Neural cell (in vitro differentiated cells): ENCODE results near the gene PTPRG. TPM values are rescaled to one million over a fixed set of nuclear protein-coding genes. Genes with fewer than 3 reads are reported as not detected.

Source experiments
- H2AFZ ChIP-seq: fragments of 200-600, 300-800 bp; sonication (generic), shearing (Covaris generic); 2 replicates; pipeline ENCODE4 v1.6.0; 2014; ENCODE audit warnings: low read depth, mild to moderate bottlenecking, antibody characterized with exemption, low read length, moderate library complexity
- H3F3A ChIP-seq: fragments of 200-600 bp; shearing (Covaris generic); 2 replicates; pipeline ENCODE4 v1.6.1; 2016; ENCODE audit warnings: mild to moderate bottlenecking, moderate library complexity, mixed read lengths, antibody characterized with exemption, low read length; ENCODE audit not compliant: insufficient read depth, poor library complexity, severe bottlenecking
- H3K27ac ChIP-seq: fragments of 200-600, 300-800 bp; sonication (generic), shearing (Covaris generic); 2 replicates; pipeline ENCODE4 v1.5.1; 2014; ENCODE audit warnings: mild to moderate bottlenecking, low read length, moderate library complexity
- H3K27me3 ChIP-seq: fragments of 300-800, 200-600 bp; sonication (generic), shearing (Covaris generic); 2 replicates; pipeline ENCODE4 v1.6.0; 2014; ENCODE audit warnings: mild to moderate bottlenecking, low read depth, low read length, moderate library complexity; ENCODE audit not compliant: insufficient read depth
- H3K36me3 ChIP-seq: fragments of 300-800, 200-600 bp; sonication (generic), shearing (Covaris generic); 2 replicates; pipeline ENCODE4 v1.5.1; 2014; ENCODE audit warnings: mild to moderate bottlenecking, antibody characterized with exemption, low read length, moderate library complexity; ENCODE audit not compliant: insufficient read depth
- H3K4me2 ChIP-seq: fragments of 300-800, 200-600 bp; sonication (generic), shearing (Covaris generic); 2 replicates; pipeline ENCODE4 v1.6.0; 2014; ENCODE audit warnings: mild to moderate bottlenecking, low read length
- H3K4me3 ChIP-seq: fragments of 300-800, 200-600 bp; sonication (generic), shearing (Covaris generic); 2 replicates; pipeline ENCODE4 v1.5.1; 2014; ENCODE audit warnings: mild to moderate bottlenecking, low read length, moderate library complexity
- H3K79me2 ChIP-seq: fragments of 200-600 bp; shearing (Covaris generic); replicated peaks from 2 replicates; pipeline ENCODE4 v1.6.0; 2014; ENCODE audit warnings: mild to moderate bottlenecking, low read length, moderate library complexity; ENCODE audit not compliant: insufficient read depth
- H3K9ac ChIP-seq: fragments of 300-800, 200-600 bp; sonication (generic), shearing (Covaris generic); 2 replicates; pipeline ENCODE4 v1.6.1; 2016; ENCODE audit warnings: mild to moderate bottlenecking, low read length, mixed read lengths
- H3K9me2 ChIP-seq: fragments of 200-600 bp; shearing (Covaris generic); 2 replicates; pipeline ENCODE4 v1.6.1; 2016; ENCODE audit warnings: mild to moderate bottlenecking, low read length, mixed read lengths; ENCODE audit not compliant: insufficient read depth
- H3K9me3 ChIP-seq: fragments of 200-600, 300-800 bp; sonication (generic), shearing (Covaris generic); 2 replicates; pipeline ENCODE4 v1.6.1; 2016; ENCODE audit warnings: mild to moderate bottlenecking, mixed run types, low read length, moderate library complexity, mixed read lengths
- H4K20me1 ChIP-seq: fragments of 200-600 bp; shearing (Covaris generic); 2 replicates; pipeline ENCODE4 v1.6.1; 2016; ENCODE audit warnings: mild to moderate bottlenecking, mixed run types; ENCODE audit not compliant: insufficient read depth
- CTCF ChIP-seq: fragments of 450-650 bp; IDR thresholded peaks from 2 replicates; pipeline ENCODE4 v1.5.1; 2014; ENCODE audit warnings: antibody characterized with exemption, mild to moderate bottlenecking, moderate library complexity; ENCODE audit not compliant: poor library complexity, severe bottlenecking
- EP300 ChIP-seq: fragments of 450-650 bp; conservative IDR thresholded peaks from 2 replicates; pipeline ENCODE4 v1.6.1; 2014; ENCODE audit warnings: antibody characterized with exemption, mild to moderate bottlenecking, moderate library complexity; ENCODE audit not compliant: poor library complexity, severe bottlenecking
- EZH2 ChIP-seq: fragments of 200-600, 300-800 bp; shearing (Covaris generic), sonication (generic); IDR thresholded peaks from 2 replicates; pipeline ENCODE4 v1.6.1; 2014; ENCODE audit warnings: antibody characterized with exemption, low read length, borderline replicate concordance, mild to moderate bottlenecking; ENCODE audit not compliant: insufficient read depth, poor library complexity, severe bottlenecking
- MXI1 ChIP-seq: fragments of 450-650 bp; conservative IDR thresholded peaks from 2 replicates; pipeline ENCODE4 v1.6.1; 2014; ENCODE audit warnings: antibody characterized with exemption, mild to moderate bottlenecking; ENCODE audit not compliant: poor library complexity, severe bottlenecking
- POLR2AphosphoS5 ChIP-seq: IDR thresholded peaks from 2 replicates; pipeline ENCODE4 v1.6.1; 2012
- RAD21 ChIP-seq: fragments of 450-650 bp; conservative IDR thresholded peaks from 2 replicates; pipeline ENCODE4 v1.6.1; 2014; ENCODE audit warnings: antibody characterized with exemption, mild to moderate bottlenecking, moderate library complexity
- REST ChIP-seq: IDR thresholded peaks from 2 replicates; pipeline ENCODE4 v1.6.1; 2012; ENCODE audit warnings: borderline replicate concordance
- SMC3 ChIP-seq: fragments of 450-650 bp; conservative IDR thresholded peaks from 2 replicates; pipeline ENCODE4 v1.6.1; 2014; ENCODE audit warnings: antibody characterized with exemption, mild to moderate bottlenecking, moderate library complexity; ENCODE audit not compliant: poor library complexity
- TAF1 ChIP-seq: IDR thresholded peaks from 2 replicates; pipeline ENCODE4 v1.6.1; 2012; ENCODE audit warnings: low read depth
- polyA plus RNA-seq: library from polyadenylated mRNA; depleted of rRNA; stranded (reverse); fragments of >200 nt; gene quantifications from 2 replicates; pipeline ENCODE4 v1.2.3, GENCODE V29; 2014

PTPRG gene
- polyA plus RNA-seq, 1 donor from 2014 or later, result 33.1 TPM

GRCh38 chr3:61803983-61804382 lies 242.6 kb downstream of the PTPRG start:
- Histone ChIP-seq H3K4me3 (no peak overlapping the region), H3K27me3 (no peaks in the 10 kb centered on the region), H3F3A (peaks cover 3% of the 10 kb centered on the region), H2AFZ (no peak overlapping the region), H3K27ac (no peak overlapping the region), H4K20me1 (no peaks in the 10 kb centered on the region), H3K9ac (no peak overlapping the region), H3K36me3 (no peaks in the 10 kb centered on the region), H3K9me3 (no peaks in the 10 kb centered on the region), H3K9me2 (no peaks in the 10 kb centered on the region), H3K4me2 (no peak overlapping the region), H3K79me2 (no peaks in the 10 kb centered on the region)
- no peak for TF ChIP-seq EP300
- TF ChIP-seq POLR2AphosphoS5, result no peak
- TF ChIP-seq REST, result no peak
- no peak for TF ChIP-seq RAD21
- TF ChIP-seq MXI1, result no peak
- TF ChIP-seq SMC3, result no peak
- TF ChIP-seq EZH2, result no peak

- H3K27ac ChIP-seq, result no peak overlapping the region
- no peak overlapping the region for H3K4me2 ChIP-seq
- H3K36me3 ChIP-seq, result no peaks in the 10 kb centered on the region
- no peaks in the 10 kb centered on the region for H4K20me1 ChIP-seq
- H2AFZ ChIP-seq, result no peak overlapping the region
- H3K9me3 ChIP-seq, result no peaks in the 10 kb centered on the region
- H3K9ac ChIP-seq, result no peak overlapping the region
- no peaks in the 10 kb centered on the region for H3K79me2 ChIP-seq
- no peak for TF ChIP-seq SMC3
- TF ChIP-seq MXI1, result no peak
- no peak for TF ChIP-seq REST
- TF ChIP-seq TAF1, result no peak
- TF ChIP-seq EZH2, result no peak
- no peak for TF ChIP-seq EP300
- TF ChIP-seq CTCF, result no peak
- no peak for TF ChIP-seq RAD21
- TF ChIP-seq POLR2AphosphoS5, result no peak
- no peaks in the 10 kb centered on the region for H3K27me3 ChIP-seq
- H3K9me2 ChIP-seq, result no peaks in the 10 kb centered on the region
- H3K4me3 ChIP-seq, result no peak overlapping the region
- H3F3A ChIP-seq, result peaks cover 3% of the 10 kb centered on the region
Measured at GRCh38 chr3:61804782-61805181, 243.4 kb downstream of the PTPRG start.
